ENCODE results near the gene BRIP1. TPM values are rescaled to one million over a fixed set of nuclear protein-coding genes. Genes with fewer than 3 reads are reported as not detected.
A peak's percentile ranks its signal among the peaks of the same experiment; 100 is the strongest.

BRIP1 gene
- total and polyA plus RNA-seq, 10 of the 15 experiments (the other 5 are each of a cell fraction or from before 2014, with no cell fraction given), result 4.0 to 24.2 (median 12.8) TPM

GRCh38 chr17:61639818-61640217 lies 223.5 kb downstream of the BRIP1 start:
- SMC1A ChIA-PET (ENCODE audit: uncharacterized antibody, unreplicated experiment), result interaction anchor here (0.6 to 4.9 kb wide), 2 partner anchors 197 to 470 kb away, joined by 3 to 16 read pairs; no protein-coding TSS in a partner anchor

More at GRCh38 chr17:61639818-61640217, 223.5 kb downstream of the BRIP1 start:
- RAD21 ChIA-PET (ENCODE audit: unreplicated experiment), result no interaction called here
- in situ Hi-C loops (cut with MboI), result loop anchor here (5.0 kb wide), 1 partner anchor 197 kb away; no protein-coding TSS in a partner anchor
- FAIRE-seq, result no peak
- H3K9ac ChIP-seq (ENCODE audit: control insufficient read depth, insufficient read depth, low read length), result no peak overlapping the region
- no peak overlapping the region for H3K4me2 ChIP-seq (ENCODE audit: control insufficient read depth, insufficient read depth)
- no peaks in the 10 kb centered on the region for H3K9me3 ChIP-seq (replicated peaks; ENCODE audit: control insufficient read depth, insufficient read depth, low read length)
- H3K79me2 ChIP-seq (ENCODE audit: control insufficient read depth, insufficient read depth, low read length), result no peaks in the 10 kb centered on the region
- TF ChIP-seq ZSCAN29 (IDR thresholded peaks at IDR 0.05) (no peak), NRF1 (conservative IDR thresholded peaks at IDR 0.05; ENCODE audit: low read depth, low read length) (no peak), E4F1 (IDR thresholded peaks at IDR 0.05; ENCODE audit: borderline replicate concordance, partially characterized antibody) (no peak), EGR1 (IDR thresholded peaks at IDR 0.05; ENCODE audit: borderline replicate concordance in 1 of 2, low read depth in 2 of 2, low read length in 2 of 2) (no peak), NFXL1 (IDR thresholded peaks at IDR 0.05; ENCODE audit: borderline replicate concordance) (peak; percentile 73; the same call in 1 of the 2 replicates), ETV6 (conservative IDR thresholded peaks at IDR 0.05 in 1 of 2, IDR thresholded peaks at IDR 0.05 in 1 of 2; ENCODE audit: borderline replicate concordance in 1 of 2, low read depth in 1 of 2) (peak in 1 of 2 experiments; percentile 28; a peak in 1 of 4 replicates), CHD4 (IDR thresholded peaks at IDR 0.05) (no peak), MEF2A (IDR thresholded peaks at IDR 0.05; ENCODE audit: insufficient read depth, low read depth, low read length) (no peak), ZNF274 (IDR thresholded peaks at IDR 0.05; ENCODE audit: insufficient read depth, insufficient read length) (no peak)
- TF ChIP-seq, protein P1, sequence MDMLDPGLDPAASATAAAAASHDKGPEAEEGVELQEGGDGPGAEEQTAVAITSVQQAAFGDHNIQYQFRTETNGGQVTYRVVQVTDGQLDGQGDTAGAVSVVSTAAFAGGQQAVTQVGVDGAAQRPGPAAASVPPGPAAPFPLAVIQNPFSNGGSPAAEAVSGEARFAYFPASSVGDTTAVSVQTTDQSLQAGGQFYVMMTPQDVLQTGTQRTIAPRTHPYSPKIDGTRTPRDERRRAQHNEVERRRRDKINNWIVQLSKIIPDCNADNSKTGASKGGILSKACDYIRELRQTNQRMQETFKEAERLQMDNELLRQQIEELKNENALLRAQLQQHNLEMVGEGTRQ (IDR thresholded peaks at IDR 0.05; ENCODE audit: borderline replicate concordance, low read depth, low read length), result no peak
- TF ChIP-seq, protein P2, sequence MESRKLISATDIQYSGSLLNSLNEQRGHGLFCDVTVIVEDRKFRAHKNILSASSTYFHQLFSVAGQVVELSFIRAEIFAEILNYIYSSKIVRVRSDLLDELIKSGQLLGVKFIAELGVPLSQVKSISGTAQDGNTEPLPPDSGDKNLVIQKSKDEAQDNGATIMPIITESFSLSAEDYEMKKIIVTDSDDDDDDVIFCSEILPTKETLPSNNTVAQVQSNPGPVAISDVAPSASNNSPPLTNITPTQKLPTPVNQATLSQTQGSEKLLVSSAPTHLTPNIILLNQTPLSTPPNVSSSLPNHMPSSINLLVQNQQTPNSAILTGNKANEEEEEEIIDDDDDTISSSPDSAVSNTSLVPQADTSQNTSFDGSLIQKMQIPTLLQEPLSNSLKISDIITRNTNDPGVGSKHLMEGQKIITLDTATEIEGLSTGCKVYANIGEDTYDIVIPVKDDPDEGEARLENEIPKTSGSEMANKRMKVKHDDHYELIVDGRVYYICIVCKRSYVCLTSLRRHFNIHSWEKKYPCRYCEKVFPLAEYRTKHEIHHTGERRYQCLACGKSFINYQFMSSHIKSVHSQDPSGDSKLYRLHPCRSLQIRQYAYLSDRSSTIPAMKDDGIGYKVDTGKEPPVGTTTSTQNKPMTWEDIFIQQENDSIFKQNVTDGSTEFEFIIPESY (IDR thresholded peaks at IDR 0.05), result no peak
- no peak overlapping the region for H2AFZ ChIP-seq (ENCODE audit: control insufficient read depth, low read depth, low read length)
- intact Hi-C loops (cut with micrococcal nuclease; ENCODE audit: unreplicated experiment), result no loop called here
- H3K4me3 ChIP-seq, result no peak overlapping the region
- 88% methylated on average over 1 of the region's 1 CpG for WGBS (ENCODE audit: insufficient coverage, insufficient replicate concordance, low lambda C conversion rate, missing lambda C conversion rate)
- ATAC-seq, result no peak
- H3K27ac ChIP-seq (ENCODE audit: control insufficient read depth, insufficient read depth), result no peak overlapping the region
- no peaks in the 10 kb centered on the region for H4K20me1 ChIP-seq (ENCODE audit: control insufficient read depth, insufficient read depth)
- CTCF ChIA-PET, result interaction anchor here (0.6 to 3.3 kb wide), 3 partner anchors 32 to 470 kb away, joined by 3 to 15 read pairs (median 5); no protein-coding TSS in a partner anchor
- POLR2A ChIA-PET, result no interaction called here
- no peaks in the 10 kb centered on the region for H3K36me3 ChIP-seq (ENCODE audit: control insufficient read depth in 2 of 2, insufficient read depth in 2 of 2, low read length in 1 of 2)
- no peak for DNase-seq (ENCODE audit: low read depth, low spot score)
- H3K4me1 ChIP-seq (ENCODE audit: control insufficient read depth, insufficient read depth, low read length), result no peaks in the 10 kb centered on the region
- no TSS peak for BruUV-seq (replicated peaks)
- no peaks in the 10 kb centered on the region; a peak in 1 of 4 replicates for H3K27me3 ChIP-seq (replicated peaks in 1 of 2; ENCODE audit: control insufficient read depth in 2 of 2, insufficient read depth in 2 of 2, low read length in 1 of 2)
